NT2/D1 (cell line): ENCODE results near the gene UBL4A.

Experiments used
- DNase-seq: peaks from one replicate; pipeline ENCODE4 v3.0.0-alpha.2; 2011; ENCODE audit warnings: low read depth, low spot score
- H3K27me3 ChIP-seq: 2 replicates; pipeline ENCODE4 v1.6.0; 2011; ENCODE audit warnings: mild to moderate bottlenecking; ENCODE audit not compliant: insufficient read length, insufficient read depth
- H3K36me3 ChIP-seq: 2 replicates; pipeline ENCODE4 v1.6.1; 2011; ENCODE audit warnings: mild to moderate bottlenecking, low read length, mixed read lengths; ENCODE audit not compliant: insufficient read depth, insufficient read length
- H3K4me1 ChIP-seq: 2 replicates; pipeline ENCODE4 v1.5.1; 2011; ENCODE audit not compliant: insufficient read depth, insufficient read length
- H3K4me3 ChIP-seq: 2 replicates; pipeline ENCODE4 v1.5.1; 2011; ENCODE audit warnings: low read depth; ENCODE audit not compliant: insufficient read length
- H3K9ac ChIP-seq: 2 replicates; pipeline ENCODE4 v1.6.0; 2011; ENCODE audit warnings: low read depth; ENCODE audit not compliant: insufficient read length
- H3K9me3 ChIP-seq: 2 replicates; pipeline ENCODE4 v1.5.1; 2011; ENCODE audit warnings: mild to moderate bottlenecking, low read length; ENCODE audit not compliant: insufficient read depth
- SUZ12 ChIP-seq: IDR thresholded peaks from 2 replicates; pipeline ENCODE4 v1.6.1; 2011; ENCODE audit not compliant: insufficient read length, insufficient read depth; ENCODE audit errors: extremely low read depth
- YY1 ChIP-seq: IDR thresholded peaks from 2 replicates; pipeline ENCODE4 v1.6.1; 2011; ENCODE audit not compliant: insufficient read length, insufficient read depth
- ZNF274 ChIP-seq: IDR thresholded peaks from 2 replicates; pipeline ENCODE4 v1.6.1; 2011; ENCODE audit warnings: mild to moderate bottlenecking, low read depth, low read length

Gene UBL4A

GRCh38 chrX:154478728-154479622 lies 7.4 kb downstream of the UBL4A start, which contains the start of gene LAGE3:
LAGE3 (minus strand) TSS chrX:154479281; CDS start chrX:154478915, 366 bp downstream.
- Histone ChIP-seq H3K4me3 (peak within 1 kb of the TSS; percentile 39), H3K9me3 (no peaks in the 10 kb centered on the region), H3K36me3 (peaks cover 8% of the 10 kb centered on the region), H3K4me1 (no peaks in the 10 kb centered on the region), H3K27me3 (no peaks in the 10 kb centered on the region), H3K9ac (peak within 1 kb of the TSS; percentile 80)
- DNase-seq = peak; percentile 60
- no peak for TF ChIP-seq YY1
- TF ChIP-seq ZNF274 = no peak
- no peak for TF ChIP-seq SUZ12

- TF ChIP-seq ZNF274 = no peak
- TF ChIP-seq SUZ12 = no peak
- TF ChIP-seq YY1 = no peak
- Histone ChIP-seq H3K9me3 (no peaks in the 10 kb centered on the region), H3K36me3 (peaks cover 8% of the 10 kb centered on the region), H3K4me1 (no peaks in the 10 kb centered on the region), H3K9ac (peak overlapping the region; percentile 80), H3K27me3 (no peaks in the 10 kb centered on the region), H3K4me3 (peak overlapping the region; percentile 39)
- no peak for DNase-seq
Observed at GRCh38 chrX:154477891-154478477, 8.4 kb downstream of the UBL4A start.

GRCh38 chrX:154476821-154477220 lies 9.6 kb downstream of the UBL4A start:
- Histone ChIP-seq H3K9me3 (no peaks in the 10 kb centered on the region), H3K9ac (no peak overlapping the region), H3K4me3 (no peak overlapping the region), H3K27me3 (no peaks in the 10 kb centered on the region), H3K36me3 (peaks cover 12% of the 10 kb centered on the region), H3K4me1 (no peaks in the 10 kb centered on the region)
- TF ChIP-seq YY1 (no peak), SUZ12 (no peak), ZNF274 (no peak)
- DNase-seq = no peak

- TF ChIP-seq YY1 (no peak), ZNF274 (no peak), SUZ12 (no peak)
- no peaks in the 10 kb centered on the region for H3K4me1 ChIP-seq
- H3K4me3 ChIP-seq = no peak overlapping the region
- no peak for DNase-seq
- peaks cover 38% of the 10 kb centered on the region for H3K36me3 ChIP-seq
- H3K27me3 ChIP-seq = no peaks in the 10 kb centered on the region
- no peaks in the 10 kb centered on the region for H3K9me3 ChIP-seq
- H3K9ac ChIP-seq = no peak overlapping the region
Observed at GRCh38 chrX:154473683-154474082, 12.7 kb downstream of the UBL4A start.

GRCh38 chrX:154472685-154473632 lies 13.5 kb downstream of the UBL4A start:
- H3K27me3 ChIP-seq = no peaks in the 10 kb centered on the region
- H3K9me3 ChIP-seq = no peaks in the 10 kb centered on the region
- H3K9ac ChIP-seq = no peak overlapping the region
- no peak overlapping the region for H3K4me3 ChIP-seq
- TF ChIP-seq SUZ12 (no peak), YY1 (no peak), ZNF274 (no peak)
- no peak for DNase-seq
- peaks cover 42% of the 10 kb centered on the region for H3K36me3 ChIP-seq
- no peaks in the 10 kb centered on the region for H3K4me1 ChIP-seq

GRCh38 chrX:154471839-154472684 lies 14.4 kb downstream of the UBL4A start:
- Histone ChIP-seq H3K9ac (no peak overlapping the region), H3K27me3 (no peaks in the 10 kb centered on the region), H3K36me3 (peaks cover 47% of the 10 kb centered on the region), H3K4me3 (no peak overlapping the region), H3K9me3 (no peaks in the 10 kb centered on the region), H3K4me1 (no peaks in the 10 kb centered on the region)
- TF ChIP-seq ZNF274 (no peak), SUZ12 (no peak), YY1 (no peak)
- no peak for DNase-seq
